Measurements from ENCODE around the gene SNX13.
A peak's percentile ranks its signal among the peaks of the same experiment; 100 is the strongest.

SNX13 gene

DNA sequence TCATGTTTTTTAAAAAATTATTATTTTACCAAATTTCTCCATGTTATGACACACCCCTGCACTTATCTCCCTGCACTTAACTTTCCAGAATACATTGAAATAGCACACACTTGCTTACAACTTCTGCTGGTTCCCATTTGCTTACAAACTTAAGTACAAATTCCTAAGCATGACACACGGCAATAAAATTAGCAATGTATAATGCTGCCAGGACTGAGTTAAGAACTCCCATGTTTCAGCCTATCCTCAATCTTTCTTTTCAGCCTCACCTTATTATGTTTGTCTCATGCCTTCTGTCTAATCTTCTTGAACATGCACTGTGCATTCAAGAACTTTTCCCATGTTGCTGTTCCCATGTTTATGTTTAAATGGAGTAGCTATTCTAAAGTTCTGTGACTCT, 46.6 kb upstream of the SNX13 start:
- peak overlapping the region; percentile 33 for H3K9ac ChIP-seq (ENCODE audit: low read length)
- no peak overlapping the region for H3K4me3 ChIP-seq (ENCODE audit: insufficient read depth in 1 of 2, low read depth in 1 of 2, low read length in 2 of 2)
- no peak overlapping the region for H2BK15ac ChIP-seq (ENCODE audit: low read depth, poor library complexity, severe bottlenecking)
- no peak overlapping the region for H3K23ac ChIP-seq (ENCODE audit: low read length in 2 of 2)
- no peak overlapping the region for H2BK5ac ChIP-seq (ENCODE audit: low read depth, low read length, poor library complexity, severe bottlenecking)
- no peak overlapping the region for H2AK5ac ChIP-seq (ENCODE audit: low read length, severe bottlenecking)
- H3K4me1 ChIP-seq (ENCODE audit: control insufficient read depth, insufficient read depth, low read depth, low read length): no peaks in the 10 kb centered on the region
- no peaks in the 10 kb centered on the region for H3K9me3 ChIP-seq (ENCODE audit: control insufficient read depth, low read length)
- H4K8ac ChIP-seq (ENCODE audit: low read length): no peak overlapping the region
- peak overlapping the region; percentile 40 for H3K27ac ChIP-seq (ENCODE audit: low read length, poor library complexity, severe bottlenecking)
- no peak overlapping the region for H3K18ac ChIP-seq (ENCODE audit: low read depth in 1 of 2, low read length in 2 of 2)
- no peaks in the 10 kb centered on the region for H3K36me3 ChIP-seq (ENCODE audit: control insufficient read depth in 1 of 2, insufficient read depth in 2 of 2, low read depth in 1 of 2, low read length in 2 of 2)
- no peaks in the 10 kb centered on the region for H3K27me3 ChIP-seq (ENCODE audit: control insufficient read depth in 1 of 2, insufficient read depth in 1 of 2, low read length in 2 of 2)
- H3K79me1 ChIP-seq (replicated peaks; ENCODE audit: low read length, poor library complexity, severe bottlenecking): no peaks in the 10 kb centered on the region
- no peak overlapping the region for H2BK120ac ChIP-seq (ENCODE audit: low read depth, low read length)
- H3K4ac ChIP-seq (ENCODE audit: low read depth in 1 of 2, low read length in 2 of 2): no peak overlapping the region
- no peak overlapping the region for H3K4me2 ChIP-seq (ENCODE audit: low read length, poor library complexity, severe bottlenecking)
- no peak overlapping the region for H3K14ac ChIP-seq (ENCODE audit: low read length in 2 of 2)
- peak; percentile 84 for DNase-seq
- no peak overlapping the region for H2AFZ ChIP-seq (ENCODE audit: low read depth, low read length)
- no peak overlapping the region for H4K91ac ChIP-seq (ENCODE audit: low read length)
- no peak overlapping the region for H2BK12ac ChIP-seq (ENCODE audit: low read length in 2 of 2)
- 0% methylated on average over 1 of the region's 1 CpG for WGBS

DNA sequence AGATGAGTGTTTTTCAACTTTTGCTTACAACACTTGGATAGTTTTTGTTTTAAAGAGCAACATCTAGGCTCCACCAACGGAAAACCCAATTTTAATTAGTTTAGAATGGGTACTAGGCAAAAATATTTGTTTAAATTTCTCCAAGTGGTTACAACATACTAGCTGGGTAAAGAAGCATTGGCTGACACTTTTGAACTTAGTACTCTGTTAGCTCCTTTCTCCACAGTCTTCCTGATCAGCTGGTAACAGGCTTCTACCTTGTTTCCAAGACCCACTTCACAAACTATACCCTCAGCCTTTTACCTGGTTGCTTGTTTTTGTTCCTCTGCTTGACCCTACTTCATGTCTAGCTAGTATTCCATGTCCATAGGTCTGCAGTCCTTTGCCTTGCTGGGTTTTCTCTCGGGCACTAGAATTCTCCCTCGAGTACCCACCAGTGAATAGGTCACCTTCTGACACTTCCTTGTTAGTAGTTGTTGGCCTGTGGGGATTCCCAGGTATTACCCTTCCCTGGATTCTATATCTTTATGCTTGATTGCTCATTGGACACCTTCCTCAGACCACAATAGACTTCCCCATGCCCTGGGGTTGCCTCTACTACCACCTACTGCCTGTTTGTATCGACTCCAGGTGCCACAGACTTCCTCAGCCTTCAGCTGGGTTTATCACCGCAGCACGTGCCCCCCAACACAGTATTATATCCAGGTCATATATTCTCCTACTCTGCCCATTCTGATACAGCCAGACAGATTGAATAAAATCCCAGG, 45.4 kb upstream of the SNX13 start:
- DNase-seq: no peak
- no peak overlapping the region for H3K9ac ChIP-seq (ENCODE audit: low read length)
- 93% methylated on average over 5 of the region's 6 CpGs for WGBS
- H4K91ac ChIP-seq (ENCODE audit: low read length): peak overlapping the region; percentile 70
- peak overlapping the region in 1 of 2 experiments; percentile 4 for H3K4ac ChIP-seq (ENCODE audit: low read depth in 1 of 2, low read length in 2 of 2)
- H3K9me3 ChIP-seq (ENCODE audit: control insufficient read depth, low read length): peaks cover 5% of the 10 kb centered on the region
- H2BK12ac ChIP-seq (ENCODE audit: low read length in 2 of 2): peak overlapping the region; percentile 65 to 69
- no peak overlapping the region for H2BK5ac ChIP-seq (ENCODE audit: low read depth, low read length, poor library complexity, severe bottlenecking)
- no peak overlapping the region for H3K4me2 ChIP-seq (ENCODE audit: low read length, poor library complexity, severe bottlenecking)
- peak overlapping the region; percentile 19 for H2BK120ac ChIP-seq (ENCODE audit: low read depth, low read length)
- H3K36me3 ChIP-seq (ENCODE audit: control insufficient read depth in 1 of 2, insufficient read depth in 2 of 2, low read depth in 1 of 2, low read length in 2 of 2): no peaks in the 10 kb centered on the region
- H3K4me1 ChIP-seq (ENCODE audit: control insufficient read depth, insufficient read depth, low read depth, low read length): no peaks in the 10 kb centered on the region
- H3K27ac ChIP-seq (ENCODE audit: low read length, poor library complexity, severe bottlenecking): no peak overlapping the region
- H3K4me3 ChIP-seq (ENCODE audit: insufficient read depth in 1 of 2, low read depth in 1 of 2, low read length in 2 of 2): no peak overlapping the region
- H3K18ac ChIP-seq (ENCODE audit: low read depth in 1 of 2, low read length in 2 of 2): peak overlapping the region; percentile 11 to 70
- no peaks in the 10 kb centered on the region for H3K27me3 ChIP-seq (ENCODE audit: control insufficient read depth in 1 of 2, insufficient read depth in 1 of 2, low read length in 2 of 2)
- peak overlapping the region; percentile 36 for H2AK5ac ChIP-seq (ENCODE audit: low read length, severe bottlenecking)
- H2BK15ac ChIP-seq (ENCODE audit: low read depth, poor library complexity, severe bottlenecking): no peak overlapping the region
- H3K79me1 ChIP-seq (replicated peaks; ENCODE audit: low read length, poor library complexity, severe bottlenecking): no peaks in the 10 kb centered on the region
- peak overlapping the region in 1 of 2 experiments; percentile 89 for H3K14ac ChIP-seq (ENCODE audit: low read length in 2 of 2)
- no peak overlapping the region for H2AFZ ChIP-seq (ENCODE audit: low read depth, low read length)
- H3K23ac ChIP-seq (ENCODE audit: low read length in 2 of 2): no peak overlapping the region
- H4K8ac ChIP-seq (ENCODE audit: low read length): no peak overlapping the region

DNA sequence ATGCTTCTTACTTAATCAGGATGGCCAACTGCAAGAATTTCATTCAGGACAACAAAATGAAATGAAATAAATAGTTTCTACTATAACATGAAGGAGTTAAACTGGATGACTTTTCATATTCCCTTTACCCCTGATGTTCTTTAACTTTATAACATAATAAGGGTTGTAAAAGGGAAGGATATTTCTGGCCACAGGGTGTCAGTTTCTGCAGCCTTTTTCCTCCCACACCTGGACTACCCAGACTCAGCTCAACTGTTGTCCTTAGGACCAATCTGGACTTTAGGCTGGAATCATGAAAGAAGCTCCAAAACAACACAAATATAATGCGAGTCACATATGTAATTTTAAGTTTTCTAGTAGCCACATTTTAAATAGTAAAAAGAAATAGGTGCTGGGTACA, 44.0 kb upstream of the SNX13 start:
- DNase-seq: no peak
- Histone ChIP-seq H3K9ac (ENCODE audit: low read length) (peak overlapping the region; percentile 75), H2BK12ac (ENCODE audit: low read length in 2 of 2) (no peak overlapping the region), H2BK120ac (ENCODE audit: low read depth, low read length) (no peak overlapping the region), H2AK5ac (ENCODE audit: low read length, severe bottlenecking) (no peak overlapping the region), H3K79me1 (replicated peaks; ENCODE audit: low read length, poor library complexity, severe bottlenecking) (no peaks in the 10 kb centered on the region), H3K14ac (ENCODE audit: low read length in 2 of 2) (no peak overlapping the region), H2AFZ (ENCODE audit: low read depth, low read length) (no peak overlapping the region), H3K4me3 (ENCODE audit: insufficient read depth in 1 of 2, low read depth in 1 of 2, low read length in 2 of 2) (no peak overlapping the region), H3K4me2 (ENCODE audit: low read length, poor library complexity, severe bottlenecking) (no peak overlapping the region), H3K23ac (ENCODE audit: low read length in 2 of 2) (no peak overlapping the region), H3K4ac (ENCODE audit: low read depth in 1 of 2, low read length in 2 of 2) (no peak overlapping the region), H4K91ac (ENCODE audit: low read length) (no peak overlapping the region), H4K8ac (ENCODE audit: low read length) (no peak overlapping the region), H3K9me3 (ENCODE audit: control insufficient read depth, low read length) (peaks cover 5% of the 10 kb centered on the region), H3K4me1 (ENCODE audit: control insufficient read depth, insufficient read depth, low read depth, low read length) (no peaks in the 10 kb centered on the region), H3K18ac (ENCODE audit: low read depth in 1 of 2, low read length in 2 of 2) (no peak overlapping the region), H3K27me3 (ENCODE audit: control insufficient read depth in 1 of 2, insufficient read depth in 1 of 2, low read length in 2 of 2) (no peaks in the 10 kb centered on the region), H2BK15ac (ENCODE audit: low read depth, poor library complexity, severe bottlenecking) (no peak overlapping the region), H3K27ac (ENCODE audit: low read length, poor library complexity, severe bottlenecking) (no peak overlapping the region), H3K36me3 (ENCODE audit: control insufficient read depth in 1 of 2, insufficient read depth in 2 of 2, low read depth in 1 of 2, low read length in 2 of 2) (no peaks in the 10 kb centered on the region), H2BK5ac (ENCODE audit: low read depth, low read length, poor library complexity, severe bottlenecking) (no peak overlapping the region)
- no CpG with 5 or more reads among the region's 1 CpG for WGBS

DNA sequence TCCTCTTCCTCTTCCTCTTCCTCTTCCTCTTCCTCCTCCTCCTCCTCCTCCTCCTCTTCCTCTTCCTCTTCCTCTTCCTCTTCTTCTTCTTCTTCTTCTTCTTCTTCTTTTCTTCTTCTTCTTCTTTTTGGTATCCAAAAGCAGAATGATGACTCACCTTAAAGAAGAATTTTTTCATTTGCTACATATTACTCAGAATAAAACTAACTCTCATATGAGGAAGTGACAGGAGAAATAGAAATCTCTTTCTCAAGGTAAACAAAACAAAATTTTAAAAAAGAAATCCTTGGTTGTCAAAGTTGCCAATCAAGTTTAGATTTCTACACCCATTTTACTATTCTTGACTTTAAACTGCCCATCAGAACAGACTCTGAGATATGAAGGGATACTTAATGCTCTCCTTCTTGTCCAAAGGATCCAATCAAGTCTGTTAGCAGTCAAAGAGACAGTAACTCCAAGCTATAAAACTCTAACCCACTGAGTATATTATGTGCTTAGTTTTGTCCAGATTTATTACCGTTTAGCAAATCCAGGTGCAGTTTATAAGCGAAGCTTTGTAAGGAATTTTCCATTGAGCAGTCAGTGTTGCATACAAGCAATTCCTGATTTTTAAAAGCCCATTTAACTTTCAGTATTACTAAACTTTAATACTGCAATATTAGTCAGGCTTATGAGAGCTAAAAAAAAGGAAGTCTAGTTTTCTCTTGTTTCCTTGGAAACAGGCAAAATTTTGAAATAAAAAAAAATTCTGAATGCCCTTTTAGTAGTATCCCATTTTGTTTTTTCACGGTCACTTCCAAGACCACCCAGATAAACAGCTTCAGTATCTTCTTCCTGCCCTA, 43.1 kb upstream of the SNX13 start:
- Histone ChIP-seq H3K4me2 (ENCODE audit: low read length, poor library complexity, severe bottlenecking) (no peak overlapping the region), H4K91ac (ENCODE audit: low read length) (no peak overlapping the region), H3K4me3 (ENCODE audit: insufficient read depth in 1 of 2, low read depth in 1 of 2, low read length in 2 of 2) (no peak overlapping the region), H3K23ac (ENCODE audit: low read length in 2 of 2) (no peak overlapping the region), H3K4me1 (ENCODE audit: control insufficient read depth, insufficient read depth, low read depth, low read length) (no peaks in the 10 kb centered on the region), H2BK5ac (ENCODE audit: low read depth, low read length, poor library complexity, severe bottlenecking) (no peak overlapping the region), H2AFZ (ENCODE audit: low read depth, low read length) (no peak overlapping the region), H3K79me1 (replicated peaks; ENCODE audit: low read length, poor library complexity, severe bottlenecking) (no peaks in the 10 kb centered on the region), H3K18ac (ENCODE audit: low read depth in 1 of 2, low read length in 2 of 2) (no peak overlapping the region), H4K8ac (ENCODE audit: low read length) (no peak overlapping the region), H2AK5ac (ENCODE audit: low read length, severe bottlenecking) (no peak overlapping the region), H3K27me3 (ENCODE audit: control insufficient read depth in 1 of 2, insufficient read depth in 1 of 2, low read length in 2 of 2) (no peaks in the 10 kb centered on the region), H3K14ac (ENCODE audit: low read length in 2 of 2) (no peak overlapping the region), H2BK15ac (ENCODE audit: low read depth, poor library complexity, severe bottlenecking) (no peak overlapping the region), H3K4ac (ENCODE audit: low read depth in 1 of 2, low read length in 2 of 2) (no peak overlapping the region), H2BK120ac (ENCODE audit: low read depth, low read length) (no peak overlapping the region), H3K9ac (ENCODE audit: low read length) (peak overlapping the region; percentile 75), H3K36me3 (ENCODE audit: control insufficient read depth in 1 of 2, insufficient read depth in 2 of 2, low read depth in 1 of 2, low read length in 2 of 2) (no peaks in the 10 kb centered on the region), H2BK12ac (ENCODE audit: low read length in 2 of 2) (no peak overlapping the region), H3K27ac (ENCODE audit: low read length, poor library complexity, severe bottlenecking) (no peak overlapping the region), H3K9me3 (ENCODE audit: control insufficient read depth, low read length) (peaks cover 5% of the 10 kb centered on the region)
- 73% methylated on average over 1 of the region's 3 CpGs for WGBS
- no peak for DNase-seq
